Measurements from ENCODE around the gene CASR. TPM values are rescaled to one million over a fixed set of nuclear protein-coding genes. Genes with fewer than 3 reads are reported as not detected.
"Not testable (repeated sequence)": the region's sequence is repeated elsewhere in the genome, so short reads cannot be mapped to it uniquely, and the experiment has no call there.

The CASR gene
- polyA plus RNA-seq, 1 donor from 2014 or later, result not detected

DNA sequence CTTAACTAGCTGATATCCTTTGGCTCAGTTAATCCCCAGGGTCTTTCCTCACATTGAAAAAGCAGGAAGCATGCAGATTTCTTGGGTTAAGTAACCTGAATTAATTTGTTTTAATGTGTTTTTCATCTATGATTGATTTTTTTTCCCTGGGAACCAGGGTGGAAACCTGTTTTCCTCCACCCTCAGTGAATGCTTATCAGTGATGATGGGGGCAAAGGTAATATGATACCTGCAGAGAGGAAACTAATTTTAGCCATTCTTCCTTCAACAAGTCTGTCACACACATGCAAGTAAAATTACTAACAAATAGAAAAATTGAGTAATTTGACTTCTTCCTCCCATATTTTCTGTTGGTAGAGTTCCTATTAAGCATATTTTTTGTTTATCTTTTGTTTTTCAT is 5.9 kb downstream of the CASR start:
- Mint-ChIP-seq H3K9me3 (no peaks in the 10 kb centered on the region), H3K27me3 (peaks cover 15% of the 10 kb centered on the region), H3K36me3 (no peaks in the 10 kb centered on the region), H3K4me3 (no peak overlapping the region), H3K4me1 (no peaks in the 10 kb centered on the region), H3K27ac (no peak overlapping the region)

DNA sequence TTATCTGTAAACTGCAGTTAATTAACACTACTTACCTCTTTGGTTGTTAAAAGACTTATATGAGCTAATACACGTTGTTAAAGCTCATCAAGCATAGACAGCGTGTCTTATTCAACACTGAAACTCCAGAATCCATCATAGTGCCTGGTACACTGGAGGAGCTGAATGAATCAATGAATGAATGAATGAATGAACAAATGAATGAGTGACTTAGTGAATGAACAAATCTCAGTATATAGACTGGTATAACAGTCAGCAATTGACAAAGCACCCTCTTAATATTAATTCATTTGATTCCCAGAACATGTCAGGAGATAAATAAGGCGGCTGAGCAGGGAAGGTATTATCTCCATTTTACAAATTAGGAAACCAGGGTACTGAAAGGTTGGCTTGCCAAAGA is 7.1 kb downstream of the CASR start:
- Mint-ChIP-seq H3K27me3 (peaks cover 15% of the 10 kb centered on the region), H3K27ac (no peak overlapping the region), H3K4me3 (no peak overlapping the region), H3K36me3 (no peaks in the 10 kb centered on the region), H3K9me3 (no peaks in the 10 kb centered on the region), H3K4me1 (no peaks in the 10 kb centered on the region)

DNA sequence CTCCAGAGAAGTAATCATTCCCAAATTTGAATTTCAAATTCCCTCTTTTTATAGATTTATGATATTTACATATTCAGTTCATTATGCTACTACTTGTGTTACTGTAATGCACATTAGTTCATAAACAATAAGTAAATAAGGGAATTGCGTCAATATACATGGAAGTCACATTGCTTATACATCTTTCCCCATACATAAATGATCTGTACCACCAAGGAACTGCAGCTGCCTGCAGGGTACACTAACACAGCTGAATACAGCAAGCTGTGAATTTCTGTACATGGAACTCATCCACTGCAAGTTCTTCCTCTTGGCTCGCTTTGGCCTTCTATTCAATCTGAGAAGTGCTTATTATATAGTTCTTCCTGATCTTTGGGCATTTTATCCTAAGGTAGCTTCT is 15.5 kb downstream of the CASR start:
- Mint-ChIP-seq H3K36me3 (no peaks in the 10 kb centered on the region), H3K4me1 (no peaks in the 10 kb centered on the region), H3K27me3 (no peaks in the 10 kb centered on the region)

DNA sequence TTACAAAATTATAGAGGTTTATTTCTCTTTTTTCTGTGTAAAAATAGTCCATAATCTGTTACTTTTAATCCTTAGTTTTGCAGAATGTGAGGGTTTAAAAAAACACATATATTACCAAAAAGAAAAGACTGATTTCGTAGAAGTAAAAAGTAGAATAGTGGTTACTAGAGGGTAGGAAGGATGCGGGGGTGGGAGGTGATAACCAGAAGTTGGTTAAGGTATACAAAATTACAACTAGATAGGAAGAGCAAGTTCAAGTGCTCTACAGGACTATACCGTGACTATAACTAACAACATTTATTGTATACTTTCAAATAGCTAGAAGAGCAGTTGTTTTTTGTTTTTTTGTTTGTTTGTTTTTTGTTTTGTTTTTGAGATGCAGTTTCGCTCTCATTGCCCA is 16.1 kb downstream of the CASR start:
- Mint-ChIP-seq H3K9me3 (peaks cover 0 to 2% (median 0%) of the 10 kb centered on the region in 3 donors), H3K36me3 (no peaks in the 10 kb centered on the region), H3K27ac (peak overlapping the region in 1 of 3 donors; percentile 3), H3K4me3 (no peak overlapping the region), H3K27me3 (no peaks in the 10 kb centered on the region), H3K4me1 (no peaks in the 10 kb centered on the region)

More for the DNA sequence above, 15.5 kb downstream of the CASR start:
- peak overlapping the region in 1 of 3 donors; percentile 3 for H3K27ac Mint-ChIP-seq
- H3K4me3 Mint-ChIP-seq, result no peak overlapping the region
- H3K9me3 Mint-ChIP-seq, result no peaks in the 10 kb centered on the region

DNA sequence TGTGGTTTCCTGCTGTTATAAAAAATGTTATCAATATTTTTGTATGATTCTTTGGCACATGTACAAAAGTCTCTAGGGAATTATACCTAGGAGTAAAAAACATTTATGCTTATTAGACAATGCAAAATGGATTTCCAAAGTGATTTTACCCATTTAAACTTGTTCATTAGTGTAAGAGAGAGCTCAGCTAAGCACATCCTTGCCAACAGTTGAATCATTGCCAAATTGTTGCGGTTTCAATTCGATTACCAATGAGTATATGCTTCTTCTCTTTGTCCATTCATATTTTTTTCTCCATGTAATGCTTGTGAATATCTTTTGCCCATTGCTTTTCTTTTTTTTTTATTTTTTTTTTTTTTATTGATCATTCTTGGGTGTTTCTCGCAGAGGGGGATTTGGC is 17.2 kb downstream of the CASR start:
- H3K27me3 Mint-ChIP-seq, result no peaks in the 10 kb centered on the region
- H3K36me3 Mint-ChIP-seq, result no peaks in the 10 kb centered on the region
- no peak overlapping the region for H3K27ac Mint-ChIP-seq
- H3K4me1 Mint-ChIP-seq, result no peaks in the 10 kb centered on the region
- no peak overlapping the region for H3K4me3 Mint-ChIP-seq
- peaks cover 0 to 2% (median 0%) of the 10 kb centered on the region in 3 donors for H3K9me3 Mint-ChIP-seq

DNA sequence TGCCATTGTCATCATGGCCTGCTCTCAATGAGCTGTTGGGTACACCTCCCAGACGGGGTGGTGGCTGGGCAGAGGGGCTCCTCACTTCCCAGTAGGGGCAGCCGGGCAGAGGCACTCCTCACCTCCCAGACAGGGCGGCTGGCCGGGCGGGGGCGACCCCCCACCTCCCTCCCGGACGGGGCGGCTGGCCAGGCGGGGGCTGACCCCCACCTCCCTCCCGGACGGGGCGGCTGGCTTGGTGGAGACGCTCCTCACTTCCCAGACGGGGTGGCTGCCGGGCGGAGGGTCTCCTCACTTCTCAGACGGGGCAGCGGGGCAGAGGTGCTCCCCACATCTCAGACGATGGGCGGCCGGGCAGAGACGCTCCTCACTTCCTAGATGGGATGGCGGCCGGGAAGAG is 18.0 kb downstream of the CASR start:
- not testable (repeated sequence) for H3K36me3 Mint-ChIP-seq, H3K4me3 Mint-ChIP-seq, H3K27ac Mint-ChIP-seq, H3K27me3 Mint-ChIP-seq, H3K9me3 Mint-ChIP-seq, H3K4me1 Mint-ChIP-seq

DNA sequence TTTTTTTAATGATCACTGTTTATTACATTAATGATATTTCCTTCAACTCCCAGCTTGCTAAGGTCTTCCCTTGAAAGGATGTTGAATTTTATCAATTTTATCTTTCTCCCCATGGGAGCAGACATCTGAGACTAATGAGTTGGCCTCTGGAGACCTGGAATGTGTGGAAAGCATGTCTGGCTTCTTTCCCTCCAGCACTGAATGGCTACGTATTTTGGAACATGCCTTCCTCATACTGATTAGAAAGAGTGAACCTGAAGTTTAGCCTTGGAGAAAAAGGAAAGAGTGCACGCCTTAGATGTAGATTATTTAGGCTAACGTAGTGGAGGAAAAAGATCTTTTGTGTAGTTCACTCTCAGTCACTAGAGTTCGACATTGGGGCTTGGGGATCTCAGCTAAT is 25.1 kb downstream of the CASR start:
- no peaks in the 10 kb centered on the region for H3K36me3 Mint-ChIP-seq
- H3K27me3 Mint-ChIP-seq, result no peaks in the 10 kb centered on the region

DNA sequence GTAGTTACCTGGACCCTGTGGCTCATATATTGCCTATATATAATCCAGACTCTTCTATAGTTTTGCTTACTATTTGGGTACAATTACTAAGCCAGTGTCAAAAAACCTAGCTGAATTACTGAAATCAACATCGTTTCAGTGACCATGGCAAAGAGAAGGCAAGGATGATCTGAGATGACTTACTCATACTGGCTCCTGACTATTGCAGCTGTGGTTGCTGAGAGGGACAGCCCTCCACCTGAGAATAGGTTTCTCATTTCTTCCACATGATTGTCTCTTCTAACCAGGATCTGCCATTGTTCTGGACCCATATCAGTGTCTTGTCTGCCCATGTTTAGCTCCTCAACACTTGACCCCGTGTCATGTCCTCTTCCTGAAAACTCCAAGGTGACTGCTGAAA is 30.2 kb downstream of the CASR start:
- no peak overlapping the region for H3K27ac Mint-ChIP-seq
- H3K4me3 Mint-ChIP-seq, result no peak overlapping the region
- no peaks in the 10 kb centered on the region for H3K36me3 Mint-ChIP-seq
- H3K27me3 Mint-ChIP-seq, result peaks cover 3% of the 10 kb centered on the region
- H3K4me1 Mint-ChIP-seq, result no peaks in the 10 kb centered on the region
- no peaks in the 10 kb centered on the region for H3K9me3 Mint-ChIP-seq

More for the DNA sequence above, 25.1 kb downstream of the CASR start:
- no peak overlapping the region for H3K4me3 Mint-ChIP-seq
- H3K4me1 Mint-ChIP-seq, result no peaks in the 10 kb centered on the region
- peaks cover 0 to 2% (median 0%) of the 10 kb centered on the region in 3 donors for H3K9me3 Mint-ChIP-seq
- H3K27ac Mint-ChIP-seq, result no peak overlapping the region

DNA sequence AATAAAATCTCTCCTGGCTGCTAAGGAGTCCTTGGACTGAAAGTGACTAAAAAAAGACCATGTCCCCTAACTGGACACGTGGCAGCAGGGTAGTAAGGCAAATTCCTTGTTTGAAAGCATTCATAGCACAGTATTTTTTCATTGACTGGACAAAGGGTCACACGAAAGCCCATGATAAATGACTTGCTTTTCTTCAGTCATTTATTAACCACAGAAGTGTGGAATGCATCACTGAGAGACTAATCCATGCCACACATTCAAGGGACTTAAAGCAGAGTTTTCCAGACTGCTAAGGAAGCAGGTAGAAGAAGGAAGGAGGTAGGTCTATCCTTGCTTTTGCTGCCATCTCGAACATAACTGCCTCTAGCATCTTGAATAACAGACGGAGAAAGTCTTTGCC is 31.2 kb downstream of the CASR start:
- Mint-ChIP-seq H3K27me3 (peaks cover 4% of the 10 kb centered on the region), H3K9me3 (no peaks in the 10 kb centered on the region), H3K27ac (no peak overlapping the region), H3K4me3 (no peak overlapping the region), H3K4me1 (no peaks in the 10 kb centered on the region), H3K36me3 (peaks cover 2% of the 10 kb centered on the region)

DNA sequence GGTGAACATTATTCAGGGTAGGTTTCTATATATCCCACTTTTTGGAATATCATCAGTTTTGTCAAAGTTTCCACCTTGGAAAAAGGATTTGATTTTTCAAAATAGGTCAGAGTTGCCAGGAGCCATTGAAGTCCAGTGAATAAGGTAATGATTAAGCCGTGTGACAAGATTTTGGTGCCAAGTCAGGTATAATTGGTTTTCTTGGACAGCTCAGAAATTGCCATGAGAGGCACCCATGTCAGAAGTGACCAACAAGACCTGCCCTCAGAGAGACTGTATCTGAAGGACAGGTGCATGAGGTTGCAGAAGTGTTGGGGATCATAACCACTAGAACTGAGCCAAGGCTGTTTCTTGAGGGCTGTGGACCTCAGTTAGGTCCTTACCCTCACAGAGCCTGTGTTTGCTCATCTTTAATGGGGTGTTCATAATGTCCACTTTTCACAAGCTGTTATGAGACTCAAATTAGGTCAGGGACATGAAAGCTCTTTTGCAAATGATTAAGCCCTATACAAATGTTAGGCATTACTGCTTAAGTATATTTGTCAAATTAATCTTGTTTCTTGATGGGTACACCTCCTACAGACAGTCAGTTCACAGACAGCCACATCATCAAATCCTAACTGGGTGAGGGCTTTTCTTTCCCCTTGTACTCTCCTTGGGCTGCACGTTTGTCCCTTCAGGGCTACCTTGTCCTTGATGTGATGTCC is 32.3 kb downstream of the CASR start:
- peaks cover 3% of the 10 kb centered on the region for H3K36me3 Mint-ChIP-seq
- peaks cover 4% of the 10 kb centered on the region for H3K27me3 Mint-ChIP-seq
- no peaks in the 10 kb centered on the region for H3K4me1 Mint-ChIP-seq
- no peak overlapping the region for H3K27ac Mint-ChIP-seq
- H3K4me3 Mint-ChIP-seq, result no peak overlapping the region
- H3K9me3 Mint-ChIP-seq, result no peaks in the 10 kb centered on the region

DNA sequence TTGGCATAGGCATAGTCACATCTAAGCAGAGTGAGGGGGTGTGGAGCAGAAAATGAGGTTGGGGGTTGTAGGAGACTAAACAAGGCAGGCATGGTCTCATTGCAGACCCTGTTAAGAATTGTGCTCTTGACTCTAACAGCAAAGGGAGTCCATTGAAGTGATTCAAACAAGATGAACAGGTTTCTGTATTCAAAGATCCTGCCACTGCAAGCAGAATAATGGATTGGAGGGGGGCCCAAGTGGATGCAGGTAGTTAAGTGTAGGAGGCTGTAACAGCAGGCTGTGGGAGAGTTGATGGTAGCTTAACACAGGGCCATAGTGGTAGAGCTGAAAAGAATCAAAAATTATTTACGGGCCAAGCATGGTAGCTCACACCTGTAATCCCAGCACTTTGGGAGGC is 34.4 kb downstream of the CASR start:
- Mint-ChIP-seq H3K36me3 (peaks cover 3% of the 10 kb centered on the region), H3K4me1 (no peaks in the 10 kb centered on the region), H3K27ac (no peak overlapping the region), H3K4me3 (no peak overlapping the region), H3K9me3 (peaks cover 0 to 2% (median 0%) of the 10 kb centered on the region in 3 donors), H3K27me3 (peaks cover 4% of the 10 kb centered on the region)

DNA sequence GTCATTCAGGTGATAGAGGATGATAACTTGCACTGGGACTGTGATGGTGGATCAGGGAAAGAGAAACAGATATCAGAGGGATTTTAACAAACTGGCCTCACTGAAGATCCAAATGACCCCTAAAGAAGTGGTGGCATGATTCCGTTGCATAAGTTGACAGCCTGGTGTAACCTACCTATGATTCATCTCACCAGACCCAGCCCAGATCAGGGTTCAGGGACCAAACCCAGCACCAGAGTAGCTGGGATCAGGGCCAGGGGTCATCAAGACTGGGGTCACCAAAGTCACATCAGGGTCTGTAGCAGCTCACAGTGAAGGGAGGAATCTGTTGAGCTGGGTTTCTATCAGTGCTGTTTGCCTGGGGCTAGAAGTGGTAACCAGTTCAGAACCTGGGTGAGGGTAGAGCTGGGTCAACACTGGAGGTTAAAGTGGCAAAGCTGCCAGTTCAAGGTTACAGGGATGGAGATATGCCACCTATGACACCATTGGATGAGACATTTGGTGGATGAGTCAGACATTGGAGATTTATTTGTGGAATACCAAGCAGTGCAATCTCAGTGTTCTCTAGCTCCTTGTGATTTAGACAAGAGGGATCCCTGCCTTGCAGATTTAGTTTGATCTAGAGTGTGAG is 35.9 kb downstream of the CASR start:
- peaks cover 3% of the 10 kb centered on the region for H3K36me3 Mint-ChIP-seq
- peaks cover 0 to 2% (median 0%) of the 10 kb centered on the region in 3 donors for H3K9me3 Mint-ChIP-seq
- H3K27ac Mint-ChIP-seq, result peak overlapping the region in 1 of 3 donors; percentile 11
- no peak overlapping the region for H3K4me3 Mint-ChIP-seq
- H3K4me1 Mint-ChIP-seq, result no peaks in the 10 kb centered on the region
- peaks cover 4% of the 10 kb centered on the region for H3K27me3 Mint-ChIP-seq

DNA sequence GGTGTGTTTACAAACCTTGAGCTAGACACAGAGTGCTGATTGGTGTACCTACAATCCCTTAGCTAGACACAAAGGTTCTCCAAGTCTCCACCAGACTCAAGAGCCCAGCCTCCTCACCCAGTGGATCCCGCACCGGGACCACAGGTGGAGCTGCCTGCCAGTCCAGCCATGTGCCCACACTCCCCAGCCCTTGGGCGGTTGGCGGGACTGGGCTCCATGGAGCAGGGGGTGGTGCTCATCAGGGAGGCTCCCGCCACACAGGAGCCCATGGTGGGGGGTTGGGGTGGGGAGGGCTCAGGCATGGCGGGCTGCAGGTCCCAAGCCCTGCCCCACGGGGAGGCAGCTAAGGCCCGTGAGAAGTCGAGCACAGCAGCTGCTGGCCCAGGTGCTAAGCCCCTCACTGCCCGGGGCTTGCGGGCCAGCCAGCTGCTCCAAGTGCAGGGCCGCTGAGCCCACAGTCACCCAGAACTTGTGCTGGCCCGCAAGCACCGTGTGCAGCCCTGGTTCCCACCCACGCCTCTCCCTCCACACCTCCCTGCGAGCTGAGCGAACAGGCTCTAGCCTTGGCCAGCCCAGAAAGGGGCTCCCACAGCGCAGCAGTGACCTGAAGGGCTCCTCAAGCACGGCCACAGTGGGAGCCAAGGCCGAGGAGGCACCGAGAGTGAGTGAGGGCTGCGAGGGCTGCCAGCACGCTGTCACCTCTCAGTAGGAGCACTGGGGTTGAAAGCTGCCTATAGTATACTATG is 43.7 kb downstream of the CASR start:
- Mint-ChIP-seq H3K9me3 (peaks cover 0 to 4% (median 0%) of the 10 kb centered on the region in 3 donors), H3K36me3 (peaks cover 2% of the 10 kb centered on the region), H3K4me3 (no peak overlapping the region), H3K4me1 (peaks cover 2 to 4% (median 4%) of the 10 kb centered on the region in 3 donors), H3K27ac (no peak overlapping the region), H3K27me3 (no peaks in the 10 kb centered on the region)

DNA sequence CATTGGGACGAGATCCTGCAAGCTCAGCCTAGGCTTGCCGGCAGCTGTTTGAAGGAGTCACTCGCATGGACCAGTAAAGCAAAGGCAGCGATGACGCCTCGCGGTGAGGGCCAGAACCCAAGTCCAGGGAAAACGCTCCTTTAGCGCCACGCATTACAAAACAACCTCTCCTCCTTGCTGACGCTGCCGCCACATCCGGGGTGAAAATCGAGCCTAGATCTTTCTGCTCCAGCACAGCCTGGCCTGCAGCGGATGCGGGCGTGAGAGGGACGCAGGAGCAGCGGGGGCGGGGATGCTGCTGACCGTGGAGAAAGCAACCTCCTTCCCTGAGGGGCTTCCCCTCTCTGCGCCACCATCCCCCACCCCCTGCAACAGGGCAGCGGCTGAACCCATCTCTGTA is 46.7 kb downstream of the CASR start:
- H3K9me3 Mint-ChIP-seq, result peaks cover 0 to 4% (median 0%) of the 10 kb centered on the region in 3 donors
- peaks cover 2% of the 10 kb centered on the region for H3K36me3 Mint-ChIP-seq
- H3K27me3 Mint-ChIP-seq, result no peaks in the 10 kb centered on the region
- peaks cover 23 to 30% (median 27%) of the 10 kb centered on the region in 3 donors for H3K4me1 Mint-ChIP-seq
- no peak overlapping the region for H3K4me3 Mint-ChIP-seq
- no peak overlapping the region for H3K27ac Mint-ChIP-seq

DNA sequence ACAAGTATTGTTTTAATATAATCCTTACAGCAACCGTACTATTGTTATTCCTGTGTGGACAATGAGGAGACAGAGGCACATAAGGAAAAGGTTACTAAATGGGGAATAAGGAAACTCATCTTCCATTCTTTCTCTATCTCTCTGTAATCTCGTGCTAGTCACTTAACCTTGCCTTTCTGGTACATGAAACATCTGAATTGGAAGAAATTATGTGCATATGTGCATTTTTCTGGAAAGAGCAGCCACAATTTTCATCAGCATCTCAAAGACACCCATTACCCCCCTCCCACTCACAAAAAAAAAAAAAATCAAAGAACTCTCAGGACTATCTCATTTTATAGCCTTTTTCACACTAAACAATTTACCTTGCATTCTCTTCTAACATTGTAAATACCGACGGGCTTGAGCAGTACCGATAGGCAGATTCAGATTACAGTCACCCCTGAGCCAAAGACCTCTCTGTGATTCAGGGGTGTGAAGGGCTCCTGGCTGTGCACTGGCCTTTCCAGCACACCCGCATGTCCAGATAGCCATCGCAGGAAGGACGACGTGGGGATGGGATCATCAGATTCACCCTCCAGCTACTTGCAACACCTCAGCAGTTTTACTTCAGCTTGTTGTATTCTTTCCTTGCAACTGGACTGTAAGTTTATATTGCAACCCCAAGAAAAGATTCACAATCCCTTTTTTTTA is 48.1 kb downstream of the CASR start:
- H3K27ac Mint-ChIP-seq, result peak overlapping the region in 1 of 3 donors; percentile 40
- H3K4me1 Mint-ChIP-seq, result peaks cover 25 to 30% (median 29%) of the 10 kb centered on the region in 3 donors
- H3K9me3 Mint-ChIP-seq, result no peaks in the 10 kb centered on the region
- H3K36me3 Mint-ChIP-seq, result peaks cover 2% of the 10 kb centered on the region
- no peaks in the 10 kb centered on the region for H3K27me3 Mint-ChIP-seq
- no peak overlapping the region for H3K4me3 Mint-ChIP-seq

Data from IgD-negative memory B cell (primary cell).